DMS153 treated with DMSO at 0.1 percent for 48 hours (cell line): ENCODE results near the gene AGFG2.

Experiments
- DNase-seq: peaks from one replicate; lab custom pipeline; 2025; ENCODE audit not compliant: unreplicated experiment; lab: John Stamatoyannopoulos, UW

AGFG2 gene

GRCh38 chr7:100609958-100610357, 71.0 kb downstream of the AGFG2 start:
- no peak for DNase-seq

GRCh38 chr7:100611983-100612729, 73.2 kb downstream of the AGFG2 start, which contains the start of gene MOSPD3:
MOSPD3 (plus strand) TSS chr7:100612540; CDS start chr7:100612792, 252 bp downstream.
- peak; percentile 98 for DNase-seq

- DNase-seq, result no peak
These were observed 73.9 kb downstream of the AGFG2 start for GRCh38 chr7:100612730-100613390.

GRCh38 chr7:100613412-100614175, 74.6 kb downstream of the AGFG2 start:
- no peak for DNase-seq

- DNase-seq, result no peak
These were observed 75.4 kb downstream of the AGFG2 start for GRCh38 chr7:100614308-100614861.
